Smooth muscle cell of the umbilical artery (primary cell): Measurements from ENCODE around the gene RIOK1. TPM values are rescaled to one million over a fixed set of nuclear protein-coding genes. Genes with fewer than 3 reads are reported as not detected.

ENCODE experiments used
- total RNA-seq: library from RNA; depleted of rRNA; stranded (reverse); fragments of >200 nt; gene quantifications from 2 replicates; pipeline ENCODE4 v1.2.3, GENCODE V29; 2014

Gene RIOK1
- total RNA-seq = 13.4 and 18.1 TPM in 2 replicates

GRCh38 chr6:7389451-7390225, at the start of gene RIOK1, which contains the start of gene CAGE1:
Gene RIOK1, plus strand, starts transcription at chr6:7389808. Its CDS starts 195 bp downstream, at chr6:7390003.
Gene CAGE1, minus strand, starts transcription at chr6:7389742. Its CDS starts 2,569 bp downstream, at chr6:7387173.

Other genes starting within 250 kb of the RIOK1 start
- 231 and 371 TPM in 2 replicates for gene SSR1, start 76.6 kb upstream of the RIOK1 start, total RNA-seq
- under 0.01 TPM in 1 of 2 replicates, not detected in the other for gene CAGE1, start 66 bp upstream of the RIOK1 start, total RNA-seq
- 9.2 and 25.1 TPM in 2 replicates for gene DSP, start 151.9 kb downstream of the RIOK1 start, total RNA-seq
- 16.6 and 16.8 TPM in 2 replicates for gene SNRNP48, start 200.4 kb downstream of the RIOK1 start, total RNA-seq